NB4 (cell line): ENCODE measurements around the gene THBS3.

Experiments
- DNase-seq: peaks from one replicate; pipeline ENCODE4 v3.0.0; 2010; ENCODE audit warnings: low read depth
- H3K4me3 ChIP-seq: one replicate; pipeline ENCODE4 v1.5.1; 2011; ENCODE audit warnings: mild to moderate bottlenecking, low read depth, low read length, moderate library complexity
- MYC ChIP-seq: IDR thresholded peaks from 2 replicates; pipeline ENCODE4 v1.6.1; 2011; ENCODE audit warnings: low read depth, low read length
- POLR2A ChIP-seq: IDR thresholded peaks from 2 replicates; pipeline ENCODE4 v1.6.1; 2011; ENCODE audit warnings: mild to moderate bottlenecking; ENCODE audit not compliant: insufficient read length; ENCODE audit errors: extremely low read depth
- TF ChIP-seq, protein P1 (sequence below): IDR thresholded peaks from 2 replicates; pipeline ENCODE4 v1.6.1; 2011; ENCODE audit warnings: low read depth, low read length
- TF ChIP-seq, protein P2 (sequence below): IDR thresholded peaks from one replicate; pipeline ENCODE4 v1.5.1; 2012; ENCODE audit warnings: low read depth, low read length

Gene THBS3

DNA sequence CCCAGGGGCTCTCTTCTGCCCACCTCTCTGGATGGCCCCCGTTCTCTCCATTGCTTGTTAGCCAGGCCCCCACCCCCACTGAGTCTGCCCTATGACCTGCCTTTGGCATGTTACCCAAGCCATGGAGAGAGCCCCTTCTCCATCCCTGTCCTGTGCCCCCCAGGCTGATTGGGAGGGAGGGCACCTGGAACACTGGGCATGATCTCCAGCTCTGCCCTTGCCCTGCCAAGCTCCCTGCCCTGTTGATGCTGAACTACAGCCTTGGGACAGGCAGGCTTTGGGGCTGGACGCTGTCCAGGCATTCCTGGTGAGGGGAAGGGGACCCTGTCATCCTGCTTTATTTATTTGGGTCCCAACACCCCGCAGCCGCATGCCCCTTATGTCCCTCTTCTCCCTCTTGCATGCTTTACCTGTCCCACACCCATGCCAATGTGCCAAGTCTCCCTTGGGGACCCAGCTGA, 23.3 kb downstream of the THBS3 start:
- no peak overlapping the region for H3K4me3 ChIP-seq
- TF ChIP-seq, protein P1, sequence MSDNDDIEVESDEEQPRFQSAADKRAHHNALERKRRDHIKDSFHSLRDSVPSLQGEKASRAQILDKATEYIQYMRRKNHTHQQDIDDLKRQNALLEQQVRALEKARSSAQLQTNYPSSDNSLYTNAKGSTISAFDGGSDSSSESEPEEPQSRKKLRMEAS: no peak
- TF ChIP-seq MYC: no peak
- no peak for DNase-seq

DNA sequence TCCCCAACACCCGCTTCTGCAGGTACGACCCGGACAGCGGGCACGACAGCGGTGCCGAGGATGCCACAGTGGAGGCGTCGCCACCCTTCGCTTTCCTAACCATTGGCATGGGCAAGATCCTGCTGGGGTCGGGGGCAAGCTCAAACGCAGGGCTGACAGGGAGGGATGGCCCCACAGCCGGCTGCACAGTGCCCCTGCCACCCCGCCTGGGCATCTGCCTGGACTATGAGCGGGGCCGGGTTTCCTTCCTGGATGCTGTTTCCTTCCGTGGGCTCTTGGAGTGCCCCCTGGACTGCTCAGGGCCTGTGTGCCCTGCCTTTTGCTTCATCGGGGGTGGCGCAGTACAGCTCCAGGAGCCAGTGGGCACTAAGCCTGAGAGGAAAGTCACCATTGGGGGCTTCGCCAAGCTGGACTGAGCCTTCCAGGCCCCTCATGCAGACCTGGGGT, 23.9 kb downstream of the THBS3 start:
- H3K4me3 ChIP-seq: no peak overlapping the region
- TF ChIP-seq, protein P1: no peak
- TF ChIP-seq POLR2A: no peak
- no peak for DNase-seq

DNA sequence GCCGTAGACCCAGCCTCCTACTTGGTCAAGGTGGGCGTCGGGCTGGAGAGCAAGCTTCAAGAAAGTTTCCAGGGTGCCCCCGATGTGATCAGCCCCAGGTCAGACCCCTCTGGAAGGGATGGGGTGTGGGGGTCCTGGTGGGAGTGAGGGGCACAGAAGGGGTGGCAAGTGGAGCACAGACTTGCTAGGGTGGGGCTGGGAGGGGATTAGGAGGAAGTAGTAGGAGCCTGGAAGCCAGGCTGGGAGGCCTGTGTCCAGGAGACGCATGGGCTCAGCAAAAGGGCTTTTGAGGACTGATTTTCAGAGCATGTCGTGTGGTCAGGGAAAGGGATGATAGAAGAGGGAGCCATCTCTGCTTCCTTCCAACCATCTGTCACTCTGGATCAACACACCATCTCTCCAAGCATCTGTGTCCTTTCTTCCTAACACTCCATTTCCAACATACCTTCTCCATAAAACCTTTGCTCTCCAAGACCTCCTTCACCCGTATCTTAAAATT, 25.6 kb downstream of the THBS3 start:
- TF ChIP-seq POLR2A: no peak
- no peak for DNase-seq
- no peak overlapping the region for H3K4me3 ChIP-seq

DNA sequence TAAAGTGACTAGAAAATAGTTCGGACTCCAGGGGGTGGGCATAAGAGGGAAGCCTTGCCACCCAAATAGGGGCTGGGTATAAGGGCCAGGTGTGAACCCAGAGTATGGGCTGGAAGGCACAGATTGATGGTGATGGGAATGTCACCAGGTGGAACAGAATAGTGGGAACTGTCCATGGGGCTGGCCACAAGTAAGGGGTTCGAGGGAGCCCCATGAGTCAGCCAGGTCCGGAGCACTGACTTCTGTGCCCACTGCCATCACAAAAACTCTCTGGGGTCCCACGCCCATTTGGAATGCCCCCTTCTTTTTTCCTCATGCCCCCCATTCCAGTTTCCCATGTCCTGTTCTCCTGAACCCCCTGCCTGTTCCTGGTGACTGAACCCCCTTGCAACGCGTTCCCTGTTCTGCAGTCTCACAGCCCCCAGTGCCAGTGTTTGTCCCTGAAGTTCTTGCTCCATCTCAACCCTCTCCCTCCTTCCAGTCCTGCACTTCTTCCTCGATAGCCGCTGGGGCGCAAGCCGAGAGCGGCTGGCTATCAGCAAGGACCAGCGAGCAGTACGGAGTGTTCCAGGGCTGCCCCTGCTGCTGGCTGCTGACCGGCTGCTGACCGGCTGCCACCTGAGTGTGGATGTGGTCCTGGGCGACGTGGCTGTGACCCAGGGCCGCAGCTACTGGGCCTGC, 26.2 kb downstream of the THBS3 start:
- no peak for DNase-seq
- TF ChIP-seq POLR2A (no peak), MYC (no peak)
- TF ChIP-seq, protein P2, sequence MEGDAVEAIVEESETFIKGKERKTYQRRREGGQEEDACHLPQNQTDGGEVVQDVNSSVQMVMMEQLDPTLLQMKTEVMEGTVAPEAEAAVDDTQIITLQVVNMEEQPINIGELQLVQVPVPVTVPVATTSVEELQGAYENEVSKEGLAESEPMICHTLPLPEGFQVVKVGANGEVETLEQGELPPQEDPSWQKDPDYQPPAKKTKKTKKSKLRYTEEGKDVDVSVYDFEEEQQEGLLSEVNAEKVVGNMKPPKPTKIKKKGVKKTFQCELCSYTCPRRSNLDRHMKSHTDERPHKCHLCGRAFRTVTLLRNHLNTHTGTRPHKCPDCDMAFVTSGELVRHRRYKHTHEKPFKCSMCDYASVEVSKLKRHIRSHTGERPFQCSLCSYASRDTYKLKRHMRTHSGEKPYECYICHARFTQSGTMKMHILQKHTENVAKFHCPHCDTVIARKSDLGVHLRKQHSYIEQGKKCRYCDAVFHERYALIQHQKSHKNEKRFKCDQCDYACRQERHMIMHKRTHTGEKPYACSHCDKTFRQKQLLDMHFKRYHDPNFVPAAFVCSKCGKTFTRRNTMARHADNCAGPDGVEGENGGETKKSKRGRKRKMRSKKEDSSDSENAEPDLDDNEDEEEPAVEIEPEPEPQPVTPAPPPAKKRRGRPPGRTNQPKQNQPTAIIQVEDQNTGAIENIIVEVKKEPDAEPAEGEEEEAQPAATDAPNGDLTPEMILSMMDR: no peak
- TF ChIP-seq, protein P1: no peak
- H3K4me3 ChIP-seq: no peak overlapping the region

DNA sequence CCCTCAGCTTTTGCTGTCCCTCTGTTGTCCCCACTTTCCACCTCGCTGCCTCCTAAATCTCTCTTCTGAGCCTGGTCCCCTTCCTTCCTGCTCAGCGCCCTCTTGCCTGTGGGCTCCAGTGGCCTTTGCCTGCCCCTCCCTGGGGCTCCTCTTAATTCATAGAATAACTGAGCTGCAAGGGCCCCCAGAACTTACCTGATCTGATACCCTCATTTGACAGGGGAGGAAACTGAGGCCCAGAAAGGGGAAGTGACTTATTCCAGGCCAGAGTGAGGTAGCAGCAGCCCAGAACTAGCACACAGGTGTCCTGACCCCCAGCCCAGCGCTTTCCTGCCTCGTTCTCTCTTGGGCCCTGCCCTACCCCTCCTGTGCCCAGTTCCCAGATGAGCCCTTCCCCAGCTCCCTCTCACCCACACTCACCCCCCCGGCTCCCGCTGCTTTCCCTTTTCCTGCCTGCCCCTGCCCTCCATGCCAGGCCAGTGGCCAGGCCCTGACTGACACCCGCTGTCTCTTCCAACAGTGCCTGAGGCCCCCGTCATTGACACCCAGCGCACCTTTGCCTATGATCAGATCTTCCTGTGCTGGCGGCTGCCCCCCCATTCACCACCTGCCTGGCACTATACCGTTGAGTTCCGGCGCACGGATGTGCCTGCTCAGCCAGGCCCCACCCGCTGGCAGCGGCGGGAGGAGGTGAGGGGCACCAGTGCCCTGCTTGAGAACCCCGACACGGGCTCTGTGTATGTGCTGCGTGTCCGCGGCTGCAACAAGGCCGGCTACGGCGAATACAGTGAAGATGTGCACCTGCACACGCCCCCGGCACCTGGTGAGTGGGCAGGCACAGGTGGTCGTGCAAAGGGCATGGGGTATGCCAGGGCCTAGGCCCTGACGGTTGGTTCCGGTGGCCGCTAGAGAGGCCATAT, 28.3 kb downstream of the THBS3 start:
- no peak for DNase-seq
- TF ChIP-seq, protein P2: no peak
- no peak for TF ChIP-seq POLR2A
- TF ChIP-seq MYC: no peak
- TF ChIP-seq, protein P1: no peak
- H3K4me3 ChIP-seq: no peak overlapping the region

DNA sequence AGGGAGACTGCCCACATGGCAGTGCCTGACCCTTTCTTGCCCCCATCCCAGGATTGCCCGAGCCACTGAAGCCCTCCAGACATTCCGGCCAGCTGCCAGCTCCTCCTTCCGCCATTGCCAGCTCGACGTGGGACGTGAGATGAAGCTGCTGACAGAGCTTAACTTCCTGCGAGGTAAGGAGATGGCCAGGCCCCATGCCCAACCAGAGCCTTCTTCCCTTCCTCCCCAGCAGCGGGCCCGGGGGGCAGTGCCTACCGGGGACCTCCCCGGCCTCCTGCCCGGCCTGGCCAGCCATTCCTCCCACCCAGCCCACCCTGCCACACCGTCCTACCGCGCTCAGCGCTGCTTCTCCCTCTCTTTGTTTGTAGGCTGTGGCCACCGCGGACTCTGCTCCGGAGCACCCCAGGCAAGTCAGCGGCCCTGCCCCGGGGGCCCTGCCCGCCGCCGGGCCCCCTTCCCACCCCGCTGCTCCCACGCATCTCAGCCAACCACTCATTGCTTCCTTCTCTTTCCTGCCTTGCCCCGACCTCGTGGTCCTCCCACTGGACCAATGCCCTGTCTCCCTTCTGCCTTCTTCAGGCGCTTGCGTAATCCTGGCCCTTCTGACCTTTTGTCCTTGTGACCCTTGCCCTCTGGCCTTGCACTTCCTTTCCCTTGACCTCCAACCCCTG, 29.1 kb downstream of the THBS3 start:
- TF ChIP-seq MYC: no peak
- TF ChIP-seq, protein P1: peak; percentile 28; the same call in 1 of the 2 replicates
- TF ChIP-seq, protein P2: no peak
- peak; percentile 55 for DNase-seq
- H3K4me3 ChIP-seq: no peak overlapping the region

DNA sequence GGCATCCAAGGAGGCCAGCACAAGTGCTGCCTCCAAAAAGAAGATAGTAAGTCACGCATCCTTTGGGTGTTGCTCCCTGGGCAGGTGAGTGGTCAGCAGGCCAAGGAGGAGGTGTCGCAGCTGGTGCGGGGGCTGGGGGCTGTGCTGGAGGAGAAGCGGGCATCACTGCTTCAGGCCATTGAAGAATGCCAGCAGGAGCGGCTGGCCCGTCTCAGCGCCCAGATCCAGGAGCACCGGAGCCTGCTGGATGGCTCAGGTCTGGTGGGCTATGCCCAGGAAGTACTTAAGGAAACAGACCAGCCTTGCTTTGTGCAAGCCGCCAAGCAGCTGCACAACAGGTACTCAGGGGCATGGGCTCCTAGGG, 29.8 kb downstream of the THBS3 start:
- no peak for DNase-seq
- H3K4me3 ChIP-seq: no peak overlapping the region
- TF ChIP-seq, protein P2: no peak
- TF ChIP-seq, protein P1: no peak
- no peak for TF ChIP-seq POLR2A
- no peak for TF ChIP-seq MYC
